Naive thymus-derived CD4-positive, alpha-beta T cell (primary cell): ENCODE results near the gene THSD4. TPM values are rescaled to one million over a fixed set of nuclear protein-coding genes. Genes with fewer than 3 reads are reported as not detected.

Source experiments
- ATAC-seq: fragments of 150-1000 bp; cut with Tn5 transposase; 2 replicates; pipeline ENCODE4 v1.10.0; 2021; ENCODE audit warnings: mild to moderate bottlenecking, moderate library complexity
- CTCF ChIA-PET: fragments of 350-600 bp; sonication (Branson Sonifier 250); formaldehyde crosslinking; loops from one replicate; lab custom pipeline; 2021; ENCODE audit warnings: antibody characterized with exemption; lab: Charles Lee
- POLR2A ChIA-PET: fragments of 350-600 bp; sonication (Branson Sonifier 250); formaldehyde crosslinking; loops from one replicate; lab custom pipeline; 2021; ENCODE audit warnings: antibody characterized with exemption, inconsistent platforms; lab: Charles Lee
- DNase-seq, 9 donors: peaks; one replicate each; pipeline versions ENCODE4 v3.0.0 to v3.0.0-alpha.2; 2020 to 2022; ENCODE audit warnings: mixed read lengths in 1 of 9
- H3K27ac ChIP-seq: one replicate; pipeline ENCODE4 v1.7.0; 2013; ENCODE audit warnings: mild to moderate bottlenecking, low read depth, low read length, moderate library complexity
- H3K27me3 ChIP-seq, 2 donors: one replicate each; pipeline ENCODE4 v1.7.0; 2013; ENCODE audit warnings: low read length in 2 of 2, mild to moderate bottlenecking in 2 of 2, moderate library complexity in 2 of 2; ENCODE audit not compliant: control insufficient read depth in 2 of 2, insufficient read depth in 2 of 2
- H3K36me3 ChIP-seq, 3 experiments: 1 replicate in 2 of 3; 2 replicates in 1 of 3; pipeline ENCODE4 v1.7.0; 2013; ENCODE audit warnings: low read length in 3 of 3, mild to moderate bottlenecking in 3 of 3, moderate library complexity in 1 of 3; ENCODE audit not compliant: insufficient read depth in 3 of 3, control insufficient read depth in 2 of 3
- H3K4me1 ChIP-seq, 2 donors: one replicate each; pipeline ENCODE4 v1.7.0; 2013; ENCODE audit warnings: low read length in 2 of 2, mild to moderate bottlenecking in 2 of 2, moderate library complexity in 1 of 2; ENCODE audit not compliant: control insufficient read depth in 2 of 2, insufficient read depth in 2 of 2
- H3K4me3 ChIP-seq: 2 replicates; pipeline ENCODE4 v1.7.0; 2013; ENCODE audit warnings: mild to moderate bottlenecking, low read length
- H3K9me3 ChIP-seq, 3 experiments: 1 replicate in 2 of 3; 2 replicates in 1 of 3; pipeline ENCODE4 v1.7.0; 2013; ENCODE audit warnings: low read length in 3 of 3; ENCODE audit not compliant: control insufficient read depth in 2 of 3
- H3K27ac Mint-ChIP-seq, 9 donors: one replicate each; pipeline ENCODE4 v1.8.0; 2020 to 2022; ENCODE audit warnings: mixed read lengths in 9 of 9, mild to moderate bottlenecking in 8 of 9, moderate library complexity in 5 of 9, inconsistent platforms in 2 of 9
- H3K27me3 Mint-ChIP-seq, 5 donors: one replicate each; pipeline ENCODE4 v1.8.0; 2021 to 2022; ENCODE audit warnings: mixed read lengths in 5 of 5, mild to moderate bottlenecking in 1 of 5
- H3K36me3 Mint-ChIP-seq, 5 donors: one replicate each; pipeline ENCODE4 v1.8.0; 2020 to 2022; ENCODE audit warnings: mixed read lengths in 5 of 5, mild to moderate bottlenecking in 3 of 5, inconsistent platforms in 1 of 5
- H3K4me1 Mint-ChIP-seq, 7 donors: one replicate each; pipeline ENCODE4 v1.8.0; 2020 to 2022; ENCODE audit warnings: mixed read lengths in 7 of 7, mild to moderate bottlenecking in 3 of 7, inconsistent platforms in 1 of 7
- H3K4me3 Mint-ChIP-seq, 10 donors: one replicate each; pipeline ENCODE4 v1.8.0; 2020 to 2022; ENCODE audit warnings: mild to moderate bottlenecking in 10 of 10, mixed read lengths in 10 of 10, moderate library complexity in 6 of 10, inconsistent platforms in 2 of 10
- H3K9me3 Mint-ChIP-seq, 11 donors: one replicate each; pipeline ENCODE4 v1.8.0; 2020 to 2022; ENCODE audit warnings: mixed read lengths in 11 of 11, mild to moderate bottlenecking in 4 of 11, inconsistent platforms in 1 of 11, moderate library complexity in 1 of 11
- intact Hi-C, 2 donors: fragments of 100-400 bp; cut with micrococcal nuclease; formaldehyde crosslinking; loops; one replicate each; pipeline ENCODE4 v1.15.1; 2023
- polyA plus RNA-seq, 2 donors: library from polyadenylated mRNA; unstranded; fragments of 300-500 nt; fragmentation: Illumina TruSeq; gene quantifications; one replicate each; pipeline ENCODE4 v1.2.3, GENCODE V29; 2021
- total RNA-seq, 6 experiments: library from RNA in 5 of 6; stranded (reverse) in 5 of 6; gene quantifications; 1 replicate in 5 of 6; 2 replicates in 1 of 6; pipeline ENCODE4 v1.2.3 and lab custom pipeline; 2021 to 2026

THSD4 gene
- total and polyA plus RNA-seq, 7 experiments from 2014 or later = not detected

GRCh38 chr15:71338265-71338664, 223.0 kb downstream of the THSD4 start:
- no peak overlapping the region for H3K4me3 Mint-ChIP-seq
- no peak overlapping the region for H3K27ac ChIP-seq
- no peak for DNase-seq
- H3K9me3 Mint-ChIP-seq = no peaks in the 10 kb centered on the region
- no peaks in the 10 kb centered on the region for H3K27me3 ChIP-seq
- no peaks in the 10 kb centered on the region for H3K9me3 ChIP-seq
- no peak for ATAC-seq
- ChIA-PET CTCF (interaction anchor here (0.8 kb wide), 1 partner anchor 1764 kb away, joined by 3 read pairs; no protein-coding TSS in a partner anchor), POLR2A (no interaction called here)
- H3K36me3 ChIP-seq = no peaks in the 10 kb centered on the region
- no peaks in the 10 kb centered on the region for H3K4me1 ChIP-seq
- no peaks in the 10 kb centered on the region for H3K36me3 Mint-ChIP-seq
- H3K27ac Mint-ChIP-seq = no peak overlapping the region
- H3K27me3 Mint-ChIP-seq = peaks cover 0 to 7% (median 6%) of the 10 kb centered on the region in 5 donors
- no peak overlapping the region for H3K4me3 ChIP-seq
- H3K4me1 Mint-ChIP-seq = peaks cover 0 to 6% (median 0%) of the 10 kb centered on the region in 7 donors
- intact Hi-C loops = no loop called here

DNA sequence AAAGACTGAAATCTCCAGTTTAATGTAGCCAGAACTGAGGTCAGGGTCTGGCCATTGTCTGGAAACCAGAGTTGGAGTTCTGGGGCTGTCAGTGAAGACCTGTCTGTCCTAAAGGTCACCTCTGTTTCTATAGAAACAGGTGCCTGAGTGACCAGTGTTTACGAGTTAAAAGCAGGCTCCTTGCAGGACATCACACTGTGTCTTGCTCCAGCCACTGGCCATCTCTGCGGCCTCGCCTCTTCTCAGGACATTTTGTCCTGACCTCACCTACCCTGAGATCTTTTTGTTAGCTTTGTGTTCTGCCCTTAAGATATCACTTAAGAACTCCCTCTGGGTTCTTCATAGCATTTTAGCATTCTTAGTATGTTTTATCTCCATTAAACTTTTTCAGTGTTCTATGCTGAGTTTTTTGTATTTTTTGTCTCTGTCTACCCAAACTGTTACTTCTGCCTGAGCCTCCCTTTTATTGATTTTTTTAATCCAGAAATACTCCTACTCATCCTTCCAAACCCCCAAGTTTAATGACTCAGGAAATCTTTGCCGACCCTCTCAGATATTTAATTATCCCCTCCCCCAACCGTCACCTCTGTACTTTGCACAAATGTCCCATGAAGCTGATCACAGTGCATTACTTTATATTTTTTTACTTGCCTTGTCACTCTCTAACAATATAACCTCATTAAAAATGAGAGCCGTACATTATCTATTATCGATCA, 223.7 kb downstream of the THSD4 start:
- H3K9me3 Mint-ChIP-seq = no peaks in the 10 kb centered on the region
- no peak for ATAC-seq
- H3K9me3 ChIP-seq = no peaks in the 10 kb centered on the region
- ChIA-PET CTCF (no interaction called here), POLR2A (no interaction called here)
- no peak for DNase-seq
- no peak overlapping the region for H3K27ac Mint-ChIP-seq
- H3K36me3 ChIP-seq = no peaks in the 10 kb centered on the region
- no peaks in the 10 kb centered on the region for H3K27me3 ChIP-seq
- no peaks in the 10 kb centered on the region for H3K4me1 Mint-ChIP-seq
- H3K27me3 Mint-ChIP-seq = peaks cover 0 to 7% (median 6%) of the 10 kb centered on the region in 5 donors
- no peak overlapping the region for H3K4me3 Mint-ChIP-seq
- intact Hi-C loops = no loop called here
- H3K27ac ChIP-seq = no peak overlapping the region
- no peaks in the 10 kb centered on the region for H3K36me3 Mint-ChIP-seq
- H3K4me1 ChIP-seq = no peaks in the 10 kb centered on the region
- H3K4me3 ChIP-seq = no peak overlapping the region

DNA sequence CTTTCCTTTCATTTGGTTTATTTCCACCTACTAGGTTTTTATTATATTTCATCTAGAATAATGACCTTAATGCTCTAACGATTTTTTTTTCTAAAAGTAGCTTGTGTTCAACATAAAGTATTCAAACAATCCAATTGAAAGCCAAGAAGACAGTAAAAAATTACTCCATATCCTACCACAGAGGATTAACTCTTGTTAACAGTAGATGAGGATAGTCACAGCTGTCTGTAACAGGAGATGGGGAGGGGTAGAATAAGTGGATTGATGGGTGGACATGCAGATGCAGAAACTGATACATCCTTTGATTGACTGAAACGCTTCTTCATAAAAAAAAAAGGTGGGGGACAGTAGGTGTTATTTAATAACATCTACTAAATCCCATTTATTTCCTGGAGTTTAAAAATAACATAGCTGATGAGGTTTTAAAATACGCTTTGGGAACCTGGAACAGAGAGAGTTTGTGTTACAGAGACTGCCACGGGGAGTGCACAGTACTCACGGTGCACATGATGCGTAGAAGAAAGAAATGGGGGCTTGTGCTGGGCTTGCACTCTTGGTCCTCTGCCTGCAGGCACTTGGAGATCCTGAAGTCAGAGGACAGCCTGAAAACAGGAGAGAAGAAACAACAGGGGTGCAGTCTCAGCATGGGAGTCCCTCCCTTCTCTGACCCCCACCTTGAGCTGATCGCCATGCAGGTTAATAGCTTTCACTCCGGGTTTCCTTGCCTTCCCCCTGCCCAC, 226.7 kb downstream of the THSD4 start:
- H3K36me3 Mint-ChIP-seq = no peaks in the 10 kb centered on the region
- H3K4me3 Mint-ChIP-seq = no peak overlapping the region
- Histone ChIP-seq H3K4me1 (no peaks in the 10 kb centered on the region), H3K27me3 (no peaks in the 10 kb centered on the region), H3K4me3 (no peak overlapping the region), H3K27ac (no peak overlapping the region), H3K36me3 (no peaks in the 10 kb centered on the region), H3K9me3 (no peaks in the 10 kb centered on the region)
- ATAC-seq (no peak), DNase-seq (no peak)
- H3K4me1 Mint-ChIP-seq = no peaks in the 10 kb centered on the region
- ChIA-PET POLR2A (no interaction called here), CTCF (no interaction called here)
- H3K9me3 Mint-ChIP-seq = peaks cover 0 to 2% (median 0%) of the 10 kb centered on the region in 11 donors
- H3K27ac Mint-ChIP-seq = peak overlapping the region in 1 of 9 donors; percentile 3
- intact Hi-C loops = no loop called here
- peaks cover 0 to 12% (median 4%) of the 10 kb centered on the region in 5 donors for H3K27me3 Mint-ChIP-seq

DNA sequence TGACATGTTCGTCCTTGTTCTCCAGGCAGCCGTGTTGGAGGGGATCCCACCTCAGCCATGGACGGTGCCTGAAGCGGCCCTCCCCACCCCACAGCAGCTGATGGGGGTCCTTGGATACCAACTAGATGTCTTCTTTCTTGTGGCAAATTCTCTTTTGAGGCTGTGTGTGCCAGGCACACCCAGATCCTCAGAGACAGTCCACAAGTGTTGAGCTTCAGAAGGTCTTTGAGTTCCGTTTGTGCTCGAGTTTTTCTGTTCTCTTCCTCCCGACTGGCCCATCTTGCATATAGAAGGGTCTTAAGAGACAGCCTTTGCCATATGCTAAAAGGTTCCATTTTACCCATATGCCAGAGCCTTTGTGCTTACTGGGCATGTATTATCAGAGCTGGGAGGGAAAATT, 227.4 kb downstream of the THSD4 start:
- no peaks in the 10 kb centered on the region for H3K36me3 Mint-ChIP-seq
- H3K4me3 ChIP-seq = no peak overlapping the region

GRCh38 chr15:71344316-71344715, 229.0 kb downstream of the THSD4 start:
- Mint-ChIP-seq H3K27me3 (peaks cover 2 to 21% (median 11%) of the 10 kb centered on the region in 5 donors), H3K4me1 (no peaks in the 10 kb centered on the region), H3K27ac (no peak overlapping the region), H3K36me3 (no peaks in the 10 kb centered on the region), H3K9me3 (peaks cover 0 to 2% (median 0%) of the 10 kb centered on the region in 11 donors), H3K4me3 (no peak overlapping the region)
- Histone ChIP-seq H3K4me3 (no peak overlapping the region), H3K36me3 (no peaks in the 10 kb centered on the region), H3K27ac (no peak overlapping the region), H3K27me3 (no peaks in the 10 kb centered on the region), H3K9me3 (no peaks in the 10 kb centered on the region), H3K4me1 (no peaks in the 10 kb centered on the region)
- intact Hi-C loops = no loop called here
- no peak for DNase-seq
- ATAC-seq = no peak
- POLR2A ChIA-PET = no interaction called here
- CTCF ChIA-PET = no interaction called here

More for the DNA sequence above, 227.4 kb downstream of the THSD4 start:
- Histone ChIP-seq H3K27me3 (no peaks in the 10 kb centered on the region), H3K9me3 (no peaks in the 10 kb centered on the region), H3K36me3 (no peaks in the 10 kb centered on the region), H3K4me1 (no peaks in the 10 kb centered on the region), H3K27ac (no peak overlapping the region)
- peaks cover 0 to 2% (median 0%) of the 10 kb centered on the region in 11 donors for H3K9me3 Mint-ChIP-seq
- peaks cover 0 to 14% (median 5%) of the 10 kb centered on the region in 5 donors for H3K27me3 Mint-ChIP-seq
- POLR2A ChIA-PET = no interaction called here
- ATAC-seq (no peak), DNase-seq (no peak)
- intact Hi-C loops = no loop called here
- H3K4me1 Mint-ChIP-seq = no peaks in the 10 kb centered on the region
- CTCF ChIA-PET = no interaction called here
- H3K4me3 Mint-ChIP-seq = no peak overlapping the region
- no peak overlapping the region for H3K27ac Mint-ChIP-seq

GRCh38 chr15:71345186-71345585, 229.9 kb downstream of the THSD4 start:
- intact Hi-C loops = no loop called here
- Mint-ChIP-seq H3K36me3 (no peaks in the 10 kb centered on the region), H3K4me3 (no peak overlapping the region), H3K27me3 (peaks cover 6 to 24% (median 14%) of the 10 kb centered on the region in 5 donors), H3K27ac (no peak overlapping the region), H3K4me1 (no peaks in the 10 kb centered on the region), H3K9me3 (peaks cover 0 to 4% (median 0%) of the 10 kb centered on the region in 11 donors)
- H3K4me3 ChIP-seq = no peak overlapping the region
- H3K27me3 ChIP-seq = no peaks in the 10 kb centered on the region
- no peaks in the 10 kb centered on the region for H3K36me3 ChIP-seq
- ATAC-seq (no peak), DNase-seq (no peak)
- H3K9me3 ChIP-seq = no peaks in the 10 kb centered on the region
- H3K27ac ChIP-seq = no peak overlapping the region
- H3K4me1 ChIP-seq = no peaks in the 10 kb centered on the region
- ChIA-PET CTCF (no interaction called here), POLR2A (no interaction called here)
